ENCODE results near the gene CNDP2.
"Not testable (repeated sequence)": the region's sequence is repeated elsewhere in the genome, so short reads cannot be mapped to it uniquely, and the experiment has no call there.

Gene CNDP2

DNA sequence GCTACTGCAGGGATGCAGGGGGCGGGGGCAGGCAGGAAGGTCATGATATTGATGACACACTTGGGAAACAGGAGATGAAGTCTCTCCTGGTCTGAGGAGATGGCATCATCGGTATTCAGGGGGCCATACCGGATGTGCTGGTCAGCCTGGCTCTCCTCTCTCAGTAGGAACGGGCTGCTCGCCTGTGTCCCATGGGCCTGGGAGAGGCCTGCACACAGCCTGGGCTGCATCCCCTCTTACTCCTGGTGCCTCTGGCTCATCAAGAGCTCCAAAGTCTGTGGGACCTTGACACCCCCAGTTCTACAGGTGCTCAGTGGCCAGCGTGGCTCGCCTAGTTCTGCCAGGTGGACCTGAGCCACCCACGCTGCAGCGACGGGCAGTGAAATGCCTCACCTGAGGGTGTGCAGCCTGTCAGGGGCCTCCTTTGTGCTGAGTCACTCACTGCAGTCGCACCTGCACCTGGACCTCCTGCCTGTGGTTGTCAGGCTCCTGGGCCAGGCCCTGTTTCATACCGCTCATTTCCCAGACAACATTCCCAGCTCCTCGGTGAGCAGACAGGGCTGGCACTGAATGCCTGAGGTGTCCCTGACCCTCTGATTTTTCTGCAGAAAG is 19.6 kb downstream of the CNDP2 start:
- no peak for DNase-seq (ENCODE audit: extremely low read depth in 1 of 2, low read depth in 1 of 2)

DNA sequence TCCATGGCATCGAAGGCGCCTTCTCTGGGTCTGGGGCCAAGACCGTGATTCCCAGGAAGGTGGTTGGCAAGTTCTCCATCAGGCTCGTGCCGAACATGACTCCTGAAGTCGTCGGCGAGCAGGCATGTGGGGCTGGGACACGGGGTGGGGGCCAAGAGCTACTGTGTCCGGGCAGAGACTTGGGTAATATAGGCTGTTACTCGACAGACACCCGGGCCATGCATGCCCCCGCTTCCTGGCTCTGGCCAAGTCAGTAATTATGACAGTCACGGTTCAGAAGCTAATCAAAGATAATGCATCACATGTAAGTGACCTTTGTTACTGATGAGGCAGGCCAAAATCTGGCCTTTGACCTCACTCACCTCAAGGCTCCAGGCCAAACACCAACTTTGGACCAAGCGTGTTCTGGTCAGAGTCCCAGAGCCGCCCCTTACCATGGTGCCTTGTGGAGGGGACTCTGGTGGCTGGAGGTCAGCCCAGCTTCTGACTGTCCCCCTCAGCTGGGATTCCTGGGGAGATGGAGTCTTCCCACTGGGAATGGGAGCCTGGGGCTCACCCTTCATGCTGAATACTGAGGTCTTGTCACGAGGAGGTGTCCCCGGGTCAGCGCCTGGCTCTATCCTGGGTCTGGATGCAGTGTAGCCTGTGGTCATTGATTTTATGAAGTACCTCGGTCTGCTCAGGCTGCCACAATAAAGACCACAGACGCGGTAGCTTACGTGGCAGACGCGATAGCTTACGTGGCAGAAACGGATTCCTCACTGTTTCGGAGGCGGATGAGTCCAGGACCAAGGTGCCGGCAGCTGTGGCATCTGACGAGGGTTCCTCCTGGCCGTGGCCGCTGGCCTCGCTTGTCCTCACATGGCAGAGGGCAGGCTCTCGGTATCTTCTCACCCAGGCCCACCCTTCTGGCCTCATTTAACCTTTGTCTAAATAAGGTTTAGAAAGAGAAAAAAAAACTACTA is 20.4 kb downstream of the CNDP2 start:
- no peak for DNase-seq (ENCODE audit: extremely low read depth in 1 of 2, low read depth in 1 of 2)

DNA sequence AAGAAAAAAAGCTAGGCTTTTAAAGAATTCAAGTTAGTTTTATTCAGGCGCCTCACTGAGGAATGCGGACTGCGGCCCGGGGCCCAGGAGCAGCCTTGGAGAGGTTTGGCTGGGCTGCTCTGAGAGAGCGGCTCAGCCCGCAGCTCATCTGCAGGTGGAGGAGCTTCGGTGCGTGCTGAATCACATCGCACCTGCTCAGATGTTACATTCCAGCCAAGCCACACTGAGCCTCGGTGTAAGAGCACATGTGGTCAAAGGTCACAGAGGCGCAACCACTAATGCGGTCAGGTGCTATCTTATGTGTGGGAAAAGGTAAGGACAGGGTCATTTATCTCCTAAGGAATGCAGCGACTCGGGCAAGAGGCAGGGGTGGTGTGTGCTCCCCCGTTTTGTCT is 21.1 kb downstream of the CNDP2 start:
- DNase-seq (ENCODE audit: extremely low read depth in 1 of 2, low read depth in 1 of 2): no peak

DNA sequence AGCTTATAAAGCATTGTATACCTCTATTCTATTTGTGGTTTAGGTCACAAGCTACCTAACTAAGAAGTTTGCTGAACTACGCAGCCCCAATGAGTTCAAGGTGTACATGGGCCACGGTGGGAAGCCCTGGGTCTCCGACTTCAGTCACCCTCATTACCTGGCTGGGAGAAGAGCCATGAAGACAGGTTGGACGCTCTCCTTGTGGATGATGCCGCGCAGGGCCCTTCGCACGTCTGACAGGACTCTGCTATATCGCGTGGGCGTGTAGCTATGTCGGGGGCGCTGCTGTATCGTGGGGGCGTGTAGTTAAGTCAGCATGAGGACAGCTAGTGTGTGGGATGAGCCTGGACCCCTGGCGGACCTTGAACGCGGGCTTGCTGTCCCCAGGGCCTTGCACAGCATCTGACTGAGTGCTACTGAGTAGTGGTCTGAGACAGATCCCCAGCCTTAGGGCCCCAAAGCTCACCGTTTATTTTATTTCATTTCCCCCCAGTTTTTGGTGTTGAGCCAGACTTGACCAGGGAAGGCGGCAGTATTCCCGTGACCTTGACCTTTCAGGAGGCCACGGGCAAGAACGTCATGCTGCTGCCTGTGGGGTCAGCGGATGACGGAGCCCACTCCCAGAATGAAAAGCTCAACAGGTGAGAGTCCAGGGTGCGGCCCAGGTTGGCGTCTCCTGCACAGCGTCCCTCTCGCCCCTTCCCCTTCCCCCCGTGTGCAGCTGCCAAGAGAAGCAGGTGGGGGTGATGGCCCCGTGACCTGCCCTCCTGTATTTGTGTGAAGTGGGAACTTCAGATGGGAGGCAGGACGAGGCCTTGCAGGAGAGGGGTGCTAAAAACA is 22.5 kb downstream of the CNDP2 start:
- no peak for DNase-seq (ENCODE audit: extremely low read depth in 1 of 2, low read depth in 1 of 2)

DNA sequence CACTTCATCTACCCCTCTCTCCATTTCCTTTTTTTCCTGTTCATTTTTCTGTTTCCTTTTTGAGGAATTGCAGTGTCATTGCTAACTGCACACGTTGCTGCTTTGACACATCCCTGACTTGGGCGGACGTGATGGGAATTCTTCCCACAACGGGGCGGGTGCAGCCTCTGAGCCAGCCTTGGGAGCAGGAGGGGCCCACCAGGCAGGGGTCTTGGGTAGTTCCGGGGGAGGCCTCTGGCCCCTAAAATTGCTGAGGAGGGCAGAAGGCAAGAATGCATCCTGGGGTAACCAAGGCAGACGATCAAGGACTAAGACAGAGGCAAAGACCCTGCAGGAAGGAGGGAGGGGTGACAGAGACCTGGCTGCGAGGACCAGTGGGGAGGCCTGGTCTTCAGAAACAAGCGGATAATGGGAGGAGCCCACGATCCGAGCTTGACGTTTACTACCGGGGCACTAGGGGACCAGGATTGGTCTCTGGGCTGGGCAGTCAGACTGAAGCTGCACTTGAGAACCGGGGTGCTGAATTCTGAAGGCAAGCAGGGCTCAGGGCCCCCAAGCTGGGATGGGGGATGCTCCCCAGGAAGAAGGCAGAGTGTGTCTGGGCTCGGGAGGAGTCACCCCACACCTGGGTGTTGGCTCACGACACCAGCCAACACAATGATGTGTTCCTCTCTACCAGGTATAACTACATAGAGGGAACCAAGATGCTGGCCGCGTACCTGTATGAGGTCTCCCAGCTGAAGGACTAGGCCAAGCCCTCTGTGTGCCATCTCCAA is 23.3 kb downstream of the CNDP2 start:
- no peak for DNase-seq (ENCODE audit: extremely low read depth in 1 of 2, low read depth in 1 of 2)

DNA sequence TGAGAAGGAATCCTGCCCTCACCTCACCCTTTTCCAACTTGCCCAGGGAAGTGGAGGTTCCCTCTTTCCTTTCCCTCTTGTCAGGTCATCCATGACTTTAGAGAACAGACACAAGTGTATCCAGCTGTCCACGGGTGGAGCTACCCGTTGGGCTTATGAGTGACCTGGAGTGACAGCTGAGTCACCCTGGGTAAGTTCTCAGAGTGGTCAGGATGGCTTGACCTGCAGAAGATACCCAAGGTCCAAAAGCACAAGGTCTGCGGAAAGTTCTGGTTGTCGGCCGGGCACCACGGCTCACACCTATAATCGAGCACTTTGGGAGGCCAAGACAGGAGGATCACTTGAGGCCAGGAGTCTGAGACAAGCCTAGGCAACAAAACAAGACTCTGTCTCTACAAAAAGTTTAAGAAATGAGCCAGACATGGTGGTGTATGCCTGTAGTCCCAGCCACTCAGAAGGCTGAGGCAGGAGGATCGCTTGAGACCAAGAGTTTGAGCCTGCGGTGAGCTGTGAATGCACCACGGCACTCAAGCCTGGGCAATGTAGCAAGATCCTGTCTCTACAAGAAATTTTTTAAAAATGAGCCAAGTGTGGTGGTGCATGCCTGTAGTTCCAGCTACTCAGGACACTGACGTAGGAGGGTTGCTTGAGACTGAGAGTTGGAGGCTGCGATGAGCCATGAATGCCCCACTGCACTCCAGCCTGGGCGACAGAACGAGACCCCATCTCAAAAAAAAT is 24.1 kb downstream of the CNDP2 start:
- DNase-seq (ENCODE audit: extremely low read depth in 1 of 2, low read depth in 1 of 2): no peak

DNA sequence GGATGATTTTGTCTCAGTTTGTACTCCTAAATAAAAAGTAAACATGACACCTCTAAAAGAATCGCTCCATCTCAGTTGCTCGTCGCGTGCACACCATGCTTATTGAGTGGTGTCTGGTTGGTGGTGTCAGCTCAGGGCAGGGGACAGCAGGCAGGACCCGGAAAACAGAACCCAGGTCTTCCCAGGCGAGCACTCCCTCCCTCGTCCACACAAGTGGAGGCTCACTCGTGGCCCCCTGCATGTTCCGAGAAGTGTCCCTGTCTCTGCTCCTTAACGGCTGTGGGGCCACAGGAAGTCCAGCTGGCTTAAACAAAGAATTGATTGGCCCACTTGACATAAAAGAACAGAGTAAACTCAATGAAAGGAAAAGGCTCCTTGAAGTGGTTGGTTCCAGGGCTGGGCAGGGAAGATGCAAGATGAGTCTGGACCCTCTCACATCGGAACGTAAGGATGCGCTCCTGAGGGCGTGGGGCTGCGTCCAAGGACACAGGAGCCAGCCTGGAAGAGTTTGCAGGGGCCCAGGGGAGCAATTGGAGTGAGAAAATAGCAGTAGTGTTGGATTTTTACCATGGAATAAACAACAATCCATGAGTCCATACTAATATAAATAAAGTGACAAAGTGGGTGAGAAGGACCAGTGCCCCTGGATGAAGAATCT is 25.0 kb downstream of the CNDP2 start:
- DNase-seq (ENCODE audit: extremely low read depth in 1 of 2, low read depth in 1 of 2): no peak

DNA sequence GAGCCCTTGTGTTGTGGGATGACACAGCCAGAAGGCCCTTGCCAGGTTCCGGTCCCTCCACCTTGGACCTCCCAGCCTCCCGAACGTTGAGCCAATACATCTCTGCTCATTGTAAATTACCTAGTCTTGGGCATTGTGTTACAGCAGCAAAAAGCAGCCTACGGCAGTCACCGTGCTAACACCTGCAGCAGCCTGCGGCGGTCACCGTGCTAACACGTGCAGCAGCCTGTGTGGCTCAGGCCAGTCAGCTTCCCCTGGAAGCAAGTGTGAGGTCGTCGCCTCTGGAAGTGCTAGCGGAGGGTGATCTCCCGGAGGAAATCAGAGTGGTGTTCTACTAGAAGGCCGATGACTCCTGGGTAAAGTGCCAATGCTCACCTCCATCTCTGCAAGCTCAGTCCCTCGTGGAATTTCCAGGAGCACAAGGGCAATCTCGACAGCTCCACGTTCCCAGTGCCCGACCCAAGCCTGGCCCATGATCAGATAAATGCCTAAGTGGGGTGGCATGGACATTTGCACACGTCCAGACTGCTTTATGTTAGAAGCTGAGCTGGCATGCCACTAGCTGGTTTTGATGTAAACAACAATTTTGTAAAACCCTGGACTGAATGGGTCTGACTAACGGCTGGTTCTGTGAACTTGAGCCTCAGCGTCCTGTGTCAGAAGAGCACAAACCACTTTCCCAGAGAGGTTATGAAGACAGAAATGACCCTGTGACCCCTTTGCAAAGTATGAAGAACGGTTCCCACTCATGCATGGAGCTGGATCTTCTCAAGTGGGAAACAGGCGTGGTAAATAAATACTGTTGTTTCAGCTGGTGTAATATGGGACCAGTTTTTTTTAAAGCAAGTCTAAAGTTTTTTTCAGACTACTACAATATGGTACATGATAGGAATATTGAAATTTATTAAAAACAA is 26.7 kb downstream of the CNDP2 start:
- no peak for DNase-seq (ENCODE audit: extremely low read depth in 1 of 2, low read depth in 1 of 2)

DNA sequence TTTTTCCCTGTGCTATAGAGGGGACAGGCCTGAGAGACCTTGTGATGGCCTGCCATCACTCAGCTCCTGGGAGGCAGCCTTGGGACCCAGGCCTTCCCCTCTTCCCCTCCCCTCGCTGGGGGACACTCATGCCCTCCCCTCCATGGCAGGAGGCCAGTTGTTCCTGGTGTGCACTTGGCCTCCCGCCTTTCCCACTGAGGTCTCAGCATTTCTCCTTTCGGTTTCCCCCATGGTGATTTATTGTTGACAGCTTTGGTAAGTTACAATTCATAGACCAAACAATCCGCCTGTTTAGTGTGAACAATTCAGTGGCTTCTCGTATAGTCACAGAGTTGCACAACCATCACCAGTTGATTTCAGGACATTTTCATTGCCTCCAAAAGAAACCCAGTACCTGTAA is 27.9 kb downstream of the CNDP2 start:
- no peak for DNase-seq (ENCODE audit: extremely low read depth in 1 of 2, low read depth in 1 of 2)

DNA sequence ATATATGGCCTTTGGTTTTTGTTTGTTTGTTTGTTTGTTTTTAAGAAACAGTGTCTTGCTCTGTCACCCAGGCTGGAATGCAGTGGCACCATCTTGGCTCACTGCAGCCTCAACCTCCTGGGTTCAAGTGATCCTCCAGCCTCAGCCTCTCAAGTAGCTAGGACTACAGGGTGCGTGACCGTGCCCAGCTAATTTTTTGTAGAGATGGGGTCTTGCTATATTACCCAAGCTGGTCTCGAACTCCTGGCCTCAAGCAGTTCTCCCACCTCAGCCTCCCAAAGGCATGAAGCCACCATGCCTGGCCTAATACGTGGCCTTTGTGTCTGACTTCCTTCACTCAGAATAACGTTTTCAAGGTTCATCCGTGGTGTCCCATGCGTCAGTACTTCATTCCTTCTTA is 28.8 kb downstream of the CNDP2 start:
- DNase-seq (ENCODE audit: extremely low read depth in 1 of 2, low read depth in 1 of 2): not testable (repeated sequence)

DNA sequence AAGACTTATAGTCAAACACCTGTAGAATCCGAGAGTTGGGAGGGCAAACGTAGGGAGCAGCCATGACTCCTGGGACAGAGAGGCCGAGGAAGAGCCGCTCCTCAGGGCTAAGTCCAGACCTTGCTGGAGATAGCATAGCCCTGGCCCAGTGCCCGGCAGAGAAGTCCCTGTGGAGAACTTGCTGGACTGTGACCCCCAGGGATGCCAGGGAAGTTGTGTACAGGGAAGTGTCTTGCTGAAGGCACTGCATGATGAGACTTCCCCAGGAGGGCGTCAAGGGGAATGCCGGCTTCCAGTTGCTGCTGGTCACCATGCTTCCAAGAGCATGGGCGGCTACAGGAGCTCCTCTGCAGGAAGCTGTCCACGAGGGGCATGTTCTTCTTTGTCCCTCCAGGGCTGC is 29.6 kb downstream of the CNDP2 start:
- no peak for DNase-seq (ENCODE audit: extremely low read depth in 1 of 2, low read depth in 1 of 2)

DNA sequence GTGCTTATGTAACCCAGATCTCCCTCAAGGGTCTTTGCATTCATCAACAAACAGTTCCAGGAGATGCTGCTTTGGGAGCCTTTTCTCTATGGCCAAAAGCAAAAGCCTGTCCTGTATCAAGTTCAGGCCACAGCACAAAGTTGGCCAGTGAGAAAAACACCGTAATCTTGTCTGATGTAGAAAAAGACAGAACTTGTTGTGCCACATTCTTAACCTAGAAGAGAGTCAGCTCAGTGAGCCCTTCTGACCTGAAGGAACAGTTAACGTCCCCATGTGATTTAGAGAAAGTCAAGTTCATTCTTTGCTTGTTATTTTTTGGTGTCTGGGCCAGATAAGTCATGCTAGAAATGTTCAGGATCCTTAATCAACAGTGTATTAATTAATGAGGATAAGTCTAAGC is 30.3 kb downstream of the CNDP2 start:
- DNase-seq (ENCODE audit: extremely low read depth in 1 of 2, low read depth in 1 of 2): no peak

DNA sequence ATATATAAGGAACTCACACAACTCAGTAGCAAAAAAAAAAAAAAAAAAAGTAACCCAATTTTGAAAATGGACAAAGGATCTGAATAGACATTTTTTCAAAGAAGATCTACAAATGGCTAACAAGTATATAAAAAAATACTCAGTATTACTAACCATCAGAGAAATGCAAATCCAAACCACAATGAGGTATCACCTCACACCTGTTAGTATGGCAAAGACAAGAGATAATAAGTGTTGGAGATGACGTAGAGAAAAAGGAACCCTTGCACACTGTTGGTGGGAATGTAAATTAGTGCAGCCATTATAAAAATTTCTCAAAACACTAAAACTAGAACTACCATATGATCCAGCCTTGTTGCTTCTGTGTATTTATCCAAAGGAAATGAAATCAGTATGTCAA is 32.3 kb downstream of the CNDP2 start:
- no peak for DNase-seq (ENCODE audit: extremely low read depth in 1 of 2, low read depth in 1 of 2)

DNA sequence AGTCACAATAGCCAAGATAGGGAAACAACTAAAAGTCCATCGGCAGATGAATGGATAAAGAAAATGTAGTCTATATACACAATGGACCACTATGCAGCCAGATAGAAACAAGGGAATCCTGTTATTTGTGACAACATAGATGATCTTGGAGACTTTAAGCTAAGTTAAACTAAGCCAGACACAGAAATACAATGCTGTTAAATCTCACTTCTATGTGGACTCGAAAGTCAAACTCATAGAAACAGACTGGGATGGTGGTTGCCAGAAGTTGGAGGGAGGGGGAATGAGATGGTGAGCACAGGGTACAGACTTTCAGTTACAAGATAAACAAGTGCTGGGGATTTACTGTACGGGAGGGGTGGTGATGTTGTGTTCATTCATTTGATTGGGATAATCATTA is 32.8 kb downstream of the CNDP2 start:
- no peak for DNase-seq (ENCODE audit: extremely low read depth in 1 of 2, low read depth in 1 of 2)

DNA sequence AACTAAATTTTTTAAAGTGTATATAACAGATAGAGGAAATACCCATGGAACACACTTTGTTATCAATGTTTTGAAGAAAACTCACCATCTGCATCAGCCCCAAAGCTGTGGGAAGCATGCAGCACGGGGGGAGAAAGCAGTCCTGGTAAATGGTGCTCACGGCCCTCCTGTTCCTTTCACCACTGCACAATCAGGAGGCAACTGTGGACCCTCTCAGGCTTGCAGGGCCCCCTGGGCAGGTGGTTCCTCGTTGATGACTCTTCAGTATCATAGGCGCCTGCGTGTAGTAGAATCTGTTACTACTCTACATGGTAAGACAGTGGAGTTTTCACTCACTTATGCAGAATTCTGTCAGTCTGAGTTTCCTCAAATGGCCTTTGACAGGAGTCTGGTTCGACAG is 33.2 kb downstream of the CNDP2 start:
- DNase-seq (ENCODE audit: extremely low read depth in 1 of 2, low read depth in 1 of 2): no peak

DNA sequence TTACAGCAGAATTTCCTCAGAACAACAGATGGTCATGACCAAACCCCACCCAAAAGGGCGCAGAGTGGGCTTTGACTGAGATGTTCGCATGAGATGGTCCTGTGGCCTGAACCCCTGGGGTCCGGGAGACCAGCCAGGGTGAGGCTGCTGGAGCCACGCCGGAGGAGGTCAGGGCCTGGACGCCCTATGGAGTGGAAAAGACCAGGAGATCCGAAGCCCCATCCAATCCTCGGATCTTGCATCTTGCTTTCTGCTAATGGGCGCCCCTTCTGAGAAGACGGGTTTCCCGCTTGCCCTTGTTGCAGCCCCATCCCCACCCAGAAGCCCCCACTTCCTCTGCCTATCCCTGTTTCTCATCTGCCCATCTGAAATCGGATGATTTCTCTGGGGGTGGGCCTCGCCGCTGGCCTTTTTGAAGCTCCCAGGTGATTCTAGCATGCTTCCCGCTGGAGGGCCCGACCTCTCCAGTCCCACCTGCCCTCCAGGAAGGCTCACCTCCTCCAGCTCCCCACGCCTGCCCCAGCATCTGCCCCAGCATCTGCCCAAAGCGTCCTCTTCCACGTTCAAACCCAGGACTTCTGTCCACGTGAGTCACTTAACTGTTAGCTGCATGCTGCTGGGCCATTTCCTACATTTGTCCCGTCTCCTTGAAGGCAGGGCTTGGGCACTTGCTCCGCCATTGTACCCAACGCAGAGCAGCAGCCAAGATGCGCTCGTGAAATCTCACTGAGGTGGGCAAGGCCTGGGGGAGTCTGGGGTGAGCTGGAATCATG is 33.8 kb downstream of the CNDP2 start:
- DNase-seq (ENCODE audit: extremely low read depth in 1 of 2, low read depth in 1 of 2): no peak

DNA sequence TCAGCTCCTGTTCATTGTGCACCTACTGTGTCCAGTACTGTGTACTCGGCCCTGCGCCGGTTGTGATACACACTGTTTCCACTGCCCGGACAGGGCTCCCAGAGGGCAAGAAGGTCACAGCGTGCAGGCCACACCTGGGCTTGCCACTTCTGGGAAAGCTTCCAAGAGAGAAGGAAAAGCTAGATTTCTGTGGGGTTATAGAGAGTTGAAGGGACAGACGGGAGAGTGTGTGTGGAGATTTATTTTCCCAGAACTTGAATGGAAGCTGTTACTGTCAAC is 34.4 kb downstream of the CNDP2 start:
- DNase-seq (ENCODE audit: extremely low read depth in 1 of 2, low read depth in 1 of 2): no peak

DNA sequence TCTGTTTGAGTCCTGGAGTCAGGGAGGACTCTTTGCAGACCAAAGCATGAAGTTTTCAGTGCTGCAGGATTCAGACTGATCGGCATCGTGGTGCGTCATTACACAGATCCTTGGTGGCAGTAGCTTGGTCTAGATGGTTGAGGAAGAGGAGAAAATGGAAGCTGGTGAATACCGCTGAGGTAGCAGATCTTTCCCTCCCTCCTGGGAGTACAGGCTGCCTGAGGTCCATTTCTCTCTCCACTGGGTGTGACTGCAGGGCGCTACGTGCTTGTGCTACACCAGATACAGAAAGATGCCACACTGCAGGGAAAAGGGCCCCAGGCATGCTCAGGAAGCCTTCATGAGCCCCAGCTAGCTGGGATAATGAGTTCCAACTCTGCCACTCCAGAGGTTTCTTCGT is 34.9 kb downstream of the CNDP2 start:
- no peak for DNase-seq (ENCODE audit: extremely low read depth in 1 of 2, low read depth in 1 of 2)

Measured in activated CD8-positive, alpha-beta memory T cell treated with anti-CD3 and anti-CD28 coated beads for 1 hour (primary cell).